ENCODE measurements around the gene NCDN. TPM values are rescaled to one million over a fixed set of nuclear protein-coding genes. Genes with fewer than 3 reads are reported as not detected.

Gene NCDN
- total and polyA plus RNA-seq, 2 of the 8 experiments (the other 6 are each of a cell fraction or from before 2014, with no cell fraction given): 26.2 to 35.4 TPM

DNA sequence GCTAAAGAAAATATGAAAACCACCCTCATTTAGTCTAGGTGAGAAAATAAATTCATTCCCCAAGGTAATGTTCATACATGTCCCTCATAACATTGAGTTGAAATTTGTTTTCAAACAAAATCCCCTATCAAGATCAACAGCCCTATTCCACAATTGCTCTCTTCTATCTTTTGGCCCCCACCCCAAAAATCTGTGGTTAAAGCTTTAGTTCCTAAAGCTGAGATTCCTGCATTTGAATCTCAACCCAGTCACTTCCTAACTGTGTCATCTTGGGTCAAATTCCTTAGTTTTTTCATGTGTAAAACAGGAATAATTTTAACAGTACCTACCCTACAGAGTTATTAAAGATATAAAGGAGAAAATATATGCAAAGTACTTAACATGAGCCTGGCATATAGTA lies 22.4 kb upstream of the NCDN start:
- Histone ChIP-seq H4K8ac (ENCODE audit: extremely low read depth, insufficient read depth, low read length) (no peak overlapping the region), H2BK12ac (ENCODE audit: low read depth, low read length) (no peak overlapping the region), H4K91ac (replicated peaks; ENCODE audit: insufficient read length, low read length) (no peak overlapping the region), H3K56ac (replicated peaks; ENCODE audit: insufficient read length, low read depth, low read length) (no peak overlapping the region), H3K14ac (ENCODE audit: insufficient read length) (no peak overlapping the region), H3K9ac (replicated peaks in 1 of 4; ENCODE audit: extremely low read depth in 1 of 4, low read depth in 3 of 4, low read length in 3 of 4) (no peak overlapping the region), H3K27me3 (replicated peaks in 1 of 4; ENCODE audit: control insufficient read depth in 3 of 4, extremely low read depth in 1 of 4, insufficient read depth in 3 of 4, low read length in 3 of 4) (no peaks in the 10 kb centered on the region), H3K4me1 (replicated peaks in 1 of 4; ENCODE audit: control insufficient read depth in 3 of 4, insufficient read depth in 4 of 4, low read length in 3 of 4) (peaks cover 0 to 6% (median 4%) of the 10 kb centered on the region in 4 experiments; a peak in 5 of 7 replicates), H3K23me2 (ENCODE audit: low read depth, low read length) (no peaks in the 10 kb centered on the region), H3K23ac (ENCODE audit: insufficient read length) (no peak overlapping the region), H3K36me3 (ENCODE audit: control insufficient read depth in 2 of 4, insufficient read depth in 4 of 4, low read length in 3 of 4) (peaks cover 4 to 12% (median 7%) of the 10 kb centered on the region in 4 experiments; a peak in 6 of 8 replicates), H4K5ac (ENCODE audit: insufficient read length, low read depth, low read length) (peak overlapping the region; percentile 44), H3K79me2 (ENCODE audit: control insufficient read depth in 1 of 2, insufficient read depth in 2 of 2, low read length in 2 of 2) (peaks cover 0 to 76% of the 10 kb centered on the region in 2 experiments; a peak in 3 of 4 replicates), H4K20me1 (replicated peaks in 1 of 2; ENCODE audit: control insufficient read depth in 1 of 2, insufficient read depth in 2 of 2, low read length in 2 of 2) (peaks cover 0 to 2% of the 10 kb centered on the region in 2 experiments), H3K4me2 (ENCODE audit: insufficient read depth in 1 of 2, low read depth in 2 of 2, low read length in 2 of 2) (peak overlapping the region in 1 of 2 experiments; percentile 21; a peak in 1 of 4 replicates), H2BK5ac (ENCODE audit: low read depth, low read length) (no peak overlapping the region), H3K4me3 (ENCODE audit: extremely low read depth in 1 of 4, insufficient read depth in 2 of 4, low read depth in 3 of 4, low read length in 4 of 4) (no peak overlapping the region), H2BK120ac (replicated peaks; ENCODE audit: low read depth, low read length) (no peak overlapping the region), H3K79me1 (ENCODE audit: low read depth, low read length) (peaks cover 8% of the 10 kb centered on the region), H3K18ac (ENCODE audit: extremely low read depth, low read length) (no peak overlapping the region), H3K4ac (replicated peaks; ENCODE audit: insufficient read length, low read depth, low read length) (no peak overlapping the region), H2AK5ac (ENCODE audit: low read depth, low read length) (no peak overlapping the region), H2BK15ac (ENCODE audit: low read length) (no peak overlapping the region), H2AFZ (ENCODE audit: low read length) (no peak overlapping the region), H3K27ac (ENCODE audit: low read depth, low read length) (no peak overlapping the region), H2BK20ac (ENCODE audit: low read length) (no peak overlapping the region), H3K9me3 (ENCODE audit: insufficient read depth in 2 of 2, low read depth in 1 of 2, low read length in 1 of 2) (peaks cover 0 to 3% of the 10 kb centered on the region in 2 experiments; a peak in 1 of 4 replicates)
- CTCF ChIA-PET (ENCODE audit: partially characterized antibody): interaction anchor here (1.3 to 2.5 kb wide), 5 partner anchors 10 to 181 kb away, joined by 3 to 27 read pairs (median 3); no protein-coding TSS in a partner anchor
- TF ChIP-seq NRF1 (IDR thresholded peaks at IDR 0.05; ENCODE audit: low read depth, low read length) (no peak), ASH2L (IDR thresholded peaks at IDR 0.05; ENCODE audit: low read length) (no peak), ATF2 (IDR thresholded peaks at IDR 0.05; ENCODE audit: low read length) (no peak), FOSL1 (IDR thresholded peaks at IDR 0.05; ENCODE audit: insufficient read depth, low read depth, low read length) (no peak), SIX5 (IDR thresholded peaks at IDR 0.05; ENCODE audit: low read depth, low read length) (no peak), PHF8 (conservative IDR thresholded peaks at IDR 0.05; ENCODE audit: low read depth, low read length) (no peak), GABPA (IDR thresholded peaks at IDR 0.05; ENCODE audit: borderline replicate concordance, insufficient read depth, low read length) (no peak), HDAC6 (IDR thresholded peaks at IDR 0.05; ENCODE audit: low read depth, low read length) (no peak)
- TF ChIP-seq, protein P1, sequence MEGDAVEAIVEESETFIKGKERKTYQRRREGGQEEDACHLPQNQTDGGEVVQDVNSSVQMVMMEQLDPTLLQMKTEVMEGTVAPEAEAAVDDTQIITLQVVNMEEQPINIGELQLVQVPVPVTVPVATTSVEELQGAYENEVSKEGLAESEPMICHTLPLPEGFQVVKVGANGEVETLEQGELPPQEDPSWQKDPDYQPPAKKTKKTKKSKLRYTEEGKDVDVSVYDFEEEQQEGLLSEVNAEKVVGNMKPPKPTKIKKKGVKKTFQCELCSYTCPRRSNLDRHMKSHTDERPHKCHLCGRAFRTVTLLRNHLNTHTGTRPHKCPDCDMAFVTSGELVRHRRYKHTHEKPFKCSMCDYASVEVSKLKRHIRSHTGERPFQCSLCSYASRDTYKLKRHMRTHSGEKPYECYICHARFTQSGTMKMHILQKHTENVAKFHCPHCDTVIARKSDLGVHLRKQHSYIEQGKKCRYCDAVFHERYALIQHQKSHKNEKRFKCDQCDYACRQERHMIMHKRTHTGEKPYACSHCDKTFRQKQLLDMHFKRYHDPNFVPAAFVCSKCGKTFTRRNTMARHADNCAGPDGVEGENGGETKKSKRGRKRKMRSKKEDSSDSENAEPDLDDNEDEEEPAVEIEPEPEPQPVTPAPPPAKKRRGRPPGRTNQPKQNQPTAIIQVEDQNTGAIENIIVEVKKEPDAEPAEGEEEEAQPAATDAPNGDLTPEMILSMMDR (IDR thresholded peaks at IDR 0.05; ENCODE audit: control extremely low read depth in 1 of 3, insufficient read depth in 1 of 3, low read depth in 1 of 3, low read length in 3 of 3): no peak
- POLR2A ChIA-PET (ENCODE audit: partially characterized antibody): interaction anchor here (1.0 to 1.8 kb wide), 8 partner anchors 10 to 84 kb away, joined by 3 to 9 read pairs (median 4); no protein-coding TSS in a partner anchor
- DNase-seq (ENCODE audit: low read depth in 1 of 2, low spot score in 2 of 2): no peak
- FAIRE-seq: no peak

All from H1 (cell line).